GM21360 (cell line): Measurements from ENCODE around the gene PPP6R3.
A peak's percentile ranks its signal among the peaks of the same experiment; 100 is the strongest.

ENCODE experiments used
- ATAC-seq: cut with Tn5 transposase; IDR thresholded peaks from one replicate; pipeline ENCODE4 v1.9.1; 2021; ENCODE audit warnings: mild to moderate bottlenecking, moderate library complexity; ENCODE audit not compliant: unreplicated experiment

The PPP6R3 gene, protein sequence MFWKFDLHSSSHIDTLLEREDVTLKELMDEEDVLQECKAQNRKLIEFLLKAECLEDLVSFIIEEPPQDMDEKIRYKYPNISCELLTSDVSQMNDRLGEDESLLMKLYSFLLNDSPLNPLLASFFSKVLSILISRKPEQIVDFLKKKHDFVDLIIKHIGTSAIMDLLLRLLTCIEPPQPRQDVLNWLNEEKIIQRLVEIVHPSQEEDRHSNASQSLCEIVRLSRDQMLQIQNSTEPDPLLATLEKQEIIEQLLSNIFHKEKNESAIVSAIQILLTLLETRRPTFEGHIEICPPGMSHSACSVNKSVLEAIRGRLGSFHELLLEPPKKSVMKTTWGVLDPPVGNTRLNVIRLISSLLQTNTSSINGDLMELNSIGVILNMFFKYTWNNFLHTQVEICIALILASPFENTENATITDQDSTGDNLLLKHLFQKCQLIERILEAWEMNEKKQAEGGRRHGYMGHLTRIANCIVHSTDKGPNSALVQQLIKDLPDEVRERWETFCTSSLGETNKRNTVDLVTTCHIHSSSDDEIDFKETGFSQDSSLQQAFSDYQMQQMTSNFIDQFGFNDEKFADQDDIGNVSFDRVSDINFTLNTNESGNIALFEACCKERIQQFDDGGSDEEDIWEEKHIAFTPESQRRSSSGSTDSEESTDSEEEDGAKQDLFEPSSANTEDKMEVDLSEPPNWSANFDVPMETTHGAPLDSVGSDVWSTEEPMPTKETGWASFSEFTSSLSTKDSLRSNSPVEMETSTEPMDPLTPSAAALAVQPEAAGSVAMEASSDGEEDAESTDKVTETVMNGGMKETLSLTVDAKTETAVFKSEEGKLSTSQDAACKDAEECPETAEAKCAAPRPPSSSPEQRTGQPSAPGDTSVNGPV

DNA sequence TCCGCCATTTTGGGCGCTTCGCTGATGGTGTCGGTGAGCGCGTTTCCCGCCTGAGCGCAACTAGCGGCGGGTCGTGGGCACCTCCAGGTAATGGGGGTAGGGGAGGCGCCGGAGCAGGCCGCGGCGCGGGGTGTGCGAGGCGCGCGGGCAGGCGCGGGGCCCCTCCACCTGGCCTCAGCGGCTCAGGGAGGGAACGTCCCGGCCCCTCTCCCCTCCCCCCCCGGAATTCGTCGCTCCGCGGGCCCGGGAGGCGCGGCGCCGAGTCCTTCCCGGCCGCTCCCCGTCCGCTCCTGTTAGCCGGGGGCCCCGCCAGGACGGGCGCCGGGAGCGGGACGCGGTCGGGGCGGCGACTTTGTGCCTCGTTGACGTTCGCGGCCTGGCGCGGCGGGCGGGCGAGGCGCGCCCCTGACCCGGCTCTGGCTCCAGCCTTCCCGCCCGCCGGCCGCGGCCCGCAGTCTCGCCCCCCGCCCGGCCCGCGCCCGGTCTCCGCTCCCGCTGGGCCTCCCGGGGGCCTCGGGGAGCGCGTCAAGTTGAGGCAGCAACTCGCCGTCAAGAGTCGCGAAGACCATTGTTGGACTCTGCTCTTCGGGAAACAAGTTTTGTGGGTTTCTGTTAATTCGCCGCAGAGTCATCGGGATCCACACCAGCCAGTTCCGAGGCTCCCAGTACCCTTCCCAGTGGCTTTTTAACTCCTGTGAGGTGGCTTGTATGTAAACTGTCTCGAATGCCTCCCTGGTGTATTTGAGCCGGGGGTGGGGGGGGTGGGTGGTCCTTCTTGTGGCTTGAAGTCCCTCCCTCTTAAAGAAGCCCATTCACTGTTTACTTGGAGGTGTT is at the start of gene PPP6R3:
TSS of gene PPP6R3 (plus strand) at position 12 of the 834 bp plus-strand sequence. CDS start 76,913 bp downstream, outside the sequence.
- peak; percentile 14 for ATAC-seq

DNA sequence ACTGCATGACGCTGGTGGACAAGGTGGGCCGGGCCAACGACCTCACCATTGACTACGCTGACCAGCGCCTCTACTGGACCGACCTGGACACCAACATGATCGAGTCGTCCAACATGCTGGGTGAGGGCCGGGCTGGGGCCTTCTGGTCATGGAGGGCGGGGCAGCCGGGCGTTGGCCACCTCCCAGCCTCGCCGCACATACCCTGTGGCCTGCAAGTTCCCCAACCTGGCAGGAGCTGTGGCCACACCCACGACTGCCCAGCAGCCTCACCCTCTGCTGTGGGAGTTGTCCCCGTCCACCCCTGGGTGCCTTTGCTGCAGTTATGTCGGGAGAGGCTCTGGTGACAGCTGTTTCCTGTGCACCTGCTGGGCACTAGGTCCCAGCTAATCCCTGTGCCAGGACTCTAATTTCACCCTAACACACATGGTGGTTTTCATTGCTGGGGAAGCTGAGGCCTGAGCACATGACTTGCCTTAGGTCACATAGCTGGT is 49.0 kb upstream of the PPP6R3 start:
- ATAC-seq, result no peak

DNA sequence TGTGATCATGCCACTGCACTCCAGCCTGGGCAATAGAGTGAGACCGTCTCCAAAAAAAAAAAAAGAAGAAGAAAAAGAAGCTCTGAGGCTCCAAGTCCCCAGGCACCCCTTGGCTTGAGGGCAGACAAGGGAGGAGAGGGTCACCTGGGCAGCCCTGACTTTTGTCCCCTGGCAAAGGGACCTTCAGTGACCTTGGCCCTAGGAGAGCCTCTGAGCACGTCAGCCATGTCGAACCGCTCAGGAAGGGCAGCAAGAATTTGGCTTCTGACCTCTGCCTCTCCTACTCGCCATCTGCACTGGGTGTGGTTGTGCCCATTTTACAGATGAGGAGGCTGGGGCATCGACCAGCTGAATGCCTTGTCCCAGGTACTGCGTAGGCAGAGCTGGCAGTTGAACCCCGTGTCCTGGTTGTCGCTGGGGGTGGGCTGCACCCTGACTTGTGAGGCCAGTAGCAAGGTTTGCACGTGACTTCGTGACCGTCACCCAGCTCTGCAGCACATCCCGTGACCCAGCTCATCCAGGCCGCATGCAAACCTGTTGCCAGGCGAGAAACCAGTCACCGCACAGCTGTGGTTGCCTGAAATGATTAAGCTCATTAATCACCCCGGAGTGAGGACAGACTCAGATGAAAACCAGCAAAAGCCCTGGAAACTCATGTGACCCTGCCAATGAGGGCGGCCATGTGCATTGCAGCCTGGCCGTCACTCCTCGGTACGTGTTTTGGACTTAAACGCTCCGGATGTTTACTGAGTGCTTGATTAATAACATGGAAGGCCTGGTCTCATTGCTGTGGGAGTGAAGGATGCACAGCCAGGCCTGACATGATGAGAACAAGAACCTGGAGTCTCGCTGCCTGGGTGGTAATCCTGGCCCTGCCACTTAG is 47.7 kb upstream of the PPP6R3 start:
- ATAC-seq, result no peak

DNA sequence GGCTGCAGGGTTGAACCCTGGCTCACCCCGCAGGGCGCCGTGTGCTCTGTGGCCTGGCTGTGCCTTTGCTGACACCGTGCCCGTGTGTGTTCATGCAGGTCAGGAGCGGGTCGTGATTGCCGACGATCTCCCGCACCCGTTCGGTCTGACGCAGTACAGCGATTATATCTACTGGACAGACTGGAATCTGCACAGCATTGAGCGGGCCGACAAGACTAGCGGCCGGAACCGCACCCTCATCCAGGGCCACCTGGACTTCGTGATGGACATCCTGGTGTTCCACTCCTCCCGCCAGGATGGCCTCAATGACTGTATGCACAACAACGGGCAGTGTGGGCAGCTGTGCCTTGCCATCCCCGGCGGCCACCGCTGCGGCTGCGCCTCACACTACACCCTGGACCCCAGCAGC is 47.0 kb upstream of the PPP6R3 start:
- no peak for ATAC-seq

DNA sequence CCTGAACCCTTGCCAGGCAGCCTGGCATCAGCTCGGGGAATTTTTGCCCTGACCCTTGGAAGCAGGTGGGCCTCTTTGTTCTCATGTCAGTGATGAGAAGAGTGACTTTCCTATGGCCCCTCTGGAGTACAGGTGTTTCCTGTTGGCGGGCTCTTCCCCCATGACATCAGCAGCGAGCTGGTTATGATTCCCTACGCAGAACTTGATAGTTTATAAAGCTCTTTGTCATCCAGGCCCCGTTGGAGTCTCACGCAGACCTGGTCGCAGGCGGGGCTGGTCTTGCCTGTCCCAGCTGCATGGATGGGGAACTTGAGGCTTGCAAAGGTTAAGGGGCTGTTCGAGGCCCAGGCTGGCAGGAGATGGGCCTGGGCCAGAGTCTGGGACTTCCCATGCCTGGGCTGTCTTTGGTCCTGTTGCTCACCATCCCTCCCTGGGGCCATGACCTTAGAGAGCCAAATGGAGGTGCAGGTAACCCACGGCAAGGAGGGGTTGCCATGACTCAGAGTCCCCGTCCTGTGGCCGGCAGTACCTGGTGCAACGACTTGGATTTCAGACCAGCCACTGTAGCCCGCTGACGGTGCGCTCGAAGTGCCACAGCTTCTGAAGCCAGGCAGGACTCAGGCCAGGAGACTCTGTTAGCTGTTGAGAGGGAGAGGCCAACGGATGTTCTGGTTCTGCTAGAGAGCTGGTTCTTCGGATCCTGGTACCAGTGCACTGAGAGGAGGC is 45.9 kb upstream of the PPP6R3 start:
- no peak for ATAC-seq

DNA sequence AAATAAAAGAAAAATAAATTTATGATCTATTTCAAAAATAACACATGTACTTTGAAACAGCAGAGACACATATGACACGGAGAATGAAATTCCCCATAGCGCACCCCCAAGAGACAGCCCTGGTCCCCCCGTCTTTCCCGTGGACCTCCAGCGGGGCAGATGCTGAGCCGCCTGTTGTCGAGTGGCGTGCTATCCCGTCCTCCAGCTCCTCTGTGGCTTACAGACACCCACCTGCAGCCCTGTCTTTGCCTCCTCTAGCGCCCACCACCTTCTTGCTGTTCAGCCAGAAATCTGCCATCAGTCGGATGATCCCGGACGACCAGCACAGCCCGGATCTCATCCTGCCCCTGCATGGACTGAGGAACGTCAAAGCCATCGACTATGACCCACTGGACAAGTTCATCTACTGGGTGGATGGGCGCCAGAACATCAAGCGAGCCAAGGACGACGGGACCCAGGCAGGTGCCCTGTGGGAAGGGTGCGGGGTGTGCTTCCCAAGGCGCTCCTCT is 44.4 kb upstream of the PPP6R3 start:
- ATAC-seq, result no peak

DNA sequence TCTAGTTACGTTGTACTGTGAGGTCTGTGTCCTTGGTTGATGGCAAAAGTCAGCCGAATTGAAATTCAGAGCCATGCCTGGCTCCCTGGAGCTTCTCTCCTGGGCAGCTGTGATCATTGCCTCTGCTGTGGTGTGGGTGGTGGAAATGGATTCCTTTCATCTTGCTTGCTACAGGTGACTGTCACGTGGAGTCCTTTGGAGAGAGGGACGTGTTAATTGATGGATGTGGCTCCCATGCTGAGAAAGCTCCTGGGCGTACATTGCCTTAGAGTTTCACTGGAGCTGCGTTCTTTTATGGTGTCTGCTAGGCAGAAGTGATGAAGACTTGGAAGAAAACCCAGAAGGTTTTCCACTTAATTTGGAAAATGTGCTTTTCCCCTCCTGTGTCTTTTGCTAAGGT is 41.9 kb upstream of the PPP6R3 start:
- ATAC-seq, result no peak

DNA sequence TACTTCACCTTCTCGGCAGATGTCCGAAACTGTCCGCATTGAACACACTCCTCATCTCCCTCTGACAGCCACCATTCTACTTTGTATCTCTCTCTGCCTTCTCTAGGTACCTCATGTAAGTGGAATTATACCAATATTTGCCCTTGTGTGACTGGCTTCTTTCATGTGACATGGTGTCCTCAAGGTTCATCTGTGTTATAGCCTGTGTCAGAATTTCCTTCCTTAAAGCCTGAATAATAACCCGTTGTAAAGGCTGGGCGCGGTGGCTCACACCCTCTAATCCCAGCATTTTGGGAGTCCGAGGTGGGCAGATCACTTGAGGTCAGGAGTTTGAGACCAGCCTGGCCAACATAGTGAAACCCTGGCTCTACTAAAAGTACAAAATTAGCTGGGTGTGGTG is 40.4 kb upstream of the PPP6R3 start:
- no peak for ATAC-seq

DNA sequence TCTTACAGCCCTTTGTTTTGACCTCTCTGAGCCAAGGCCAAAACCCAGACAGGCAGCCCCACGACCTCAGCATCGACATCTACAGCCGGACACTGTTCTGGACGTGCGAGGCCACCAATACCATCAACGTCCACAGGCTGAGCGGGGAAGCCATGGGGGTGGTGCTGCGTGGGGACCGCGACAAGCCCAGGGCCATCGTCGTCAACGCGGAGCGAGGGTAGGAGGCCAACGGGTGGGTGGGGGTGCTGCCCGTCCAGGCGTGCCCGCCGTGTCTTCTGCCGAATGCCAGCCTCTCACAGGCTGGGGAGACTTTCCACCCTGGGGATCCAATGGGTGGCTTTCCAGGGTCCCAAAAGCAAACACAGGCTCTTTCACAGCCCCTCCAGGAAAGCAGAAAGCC is 37.1 kb upstream of the PPP6R3 start:
- no peak for ATAC-seq

DNA sequence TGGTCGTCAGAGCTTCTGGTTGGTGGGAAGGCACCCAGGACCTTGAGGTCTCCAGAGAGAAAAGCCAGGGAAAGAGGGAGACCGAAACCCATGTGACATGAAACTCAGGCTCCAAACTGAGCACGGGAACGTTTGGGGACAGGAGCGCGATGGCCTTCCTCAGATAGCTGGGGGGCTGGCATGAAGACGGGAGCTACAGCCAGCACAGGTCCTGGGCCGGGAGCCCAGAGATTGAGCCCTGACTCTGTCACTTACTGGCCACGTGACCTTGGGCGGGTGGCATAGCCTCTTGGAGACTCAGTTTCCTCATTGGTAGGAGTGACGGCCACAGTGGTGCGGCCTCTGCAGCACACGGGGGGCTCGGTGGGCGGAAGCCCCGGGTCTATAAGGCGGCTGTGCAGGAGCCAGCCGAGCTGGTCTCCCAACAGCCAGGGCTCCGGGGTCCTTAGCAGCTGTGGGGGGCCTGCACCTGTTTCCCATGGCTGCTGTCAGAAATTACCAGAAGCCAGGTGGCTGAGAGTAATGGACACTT is 36.4 kb upstream of the PPP6R3 start:
- ATAC-seq, result no peak

DNA sequence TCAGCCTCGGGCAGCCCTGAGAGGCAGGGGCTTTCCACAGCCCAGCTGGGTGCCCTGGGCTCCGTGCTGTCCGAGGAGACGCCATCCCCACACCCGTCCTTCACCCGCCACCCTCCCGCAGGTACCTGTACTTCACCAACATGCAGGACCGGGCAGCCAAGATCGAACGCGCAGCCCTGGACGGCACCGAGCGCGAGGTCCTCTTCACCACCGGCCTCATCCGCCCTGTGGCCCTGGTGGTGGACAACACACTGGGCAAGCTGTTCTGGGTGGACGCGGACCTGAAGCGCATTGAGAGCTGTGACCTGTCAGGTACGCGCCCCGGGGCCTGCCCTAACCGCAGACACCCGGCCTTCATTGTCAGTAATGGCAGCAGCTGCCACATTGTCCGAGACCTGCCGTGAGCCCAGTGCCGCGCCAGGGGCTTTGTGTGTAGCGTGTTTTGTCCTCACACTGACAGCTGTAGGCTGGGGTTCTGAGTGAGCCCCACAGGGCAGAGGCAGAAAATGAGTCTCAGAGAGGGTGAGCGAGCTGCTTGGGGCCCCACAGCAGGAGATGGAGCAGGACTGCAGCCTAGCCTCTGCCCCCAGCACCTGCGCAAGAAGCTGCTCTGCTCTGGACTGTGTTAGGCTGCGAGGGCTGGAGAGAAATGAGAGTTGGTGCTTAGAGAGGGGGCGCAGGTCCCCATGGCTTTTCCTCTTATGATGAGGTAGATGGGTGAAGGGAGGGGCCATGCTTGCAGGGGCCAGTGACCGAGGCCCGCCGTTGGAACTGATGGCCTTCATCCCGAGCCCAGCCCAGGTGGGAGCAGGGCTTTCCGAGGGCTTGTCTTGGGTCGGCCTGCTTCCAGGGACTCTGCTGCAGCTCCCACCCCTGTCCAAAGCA is 35.3 kb upstream of the PPP6R3 start:
- ATAC-seq, result no peak

DNA sequence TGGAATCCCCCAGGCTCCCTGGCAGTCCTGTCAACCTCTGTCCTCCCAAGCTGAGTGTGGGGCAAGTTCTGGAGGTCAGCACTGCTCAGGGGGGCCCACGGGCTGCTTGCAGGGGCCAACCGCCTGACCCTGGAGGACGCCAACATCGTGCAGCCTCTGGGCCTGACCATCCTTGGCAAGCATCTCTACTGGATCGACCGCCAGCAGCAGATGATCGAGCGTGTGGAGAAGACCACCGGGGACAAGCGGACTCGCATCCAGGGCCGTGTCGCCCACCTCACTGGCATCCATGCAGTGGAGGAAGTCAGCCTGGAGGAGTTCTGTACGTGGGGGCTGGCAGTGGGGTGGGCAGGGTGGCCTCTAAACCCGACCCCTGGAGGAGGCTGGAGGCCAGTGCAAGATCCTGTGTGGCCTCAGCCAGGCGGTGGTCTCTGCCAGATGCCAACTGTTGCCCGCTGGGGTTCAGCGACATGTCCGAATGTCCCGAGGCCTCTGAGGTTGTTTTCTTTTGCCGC is 34.6 kb upstream of the PPP6R3 start:
- no peak for ATAC-seq

DNA sequence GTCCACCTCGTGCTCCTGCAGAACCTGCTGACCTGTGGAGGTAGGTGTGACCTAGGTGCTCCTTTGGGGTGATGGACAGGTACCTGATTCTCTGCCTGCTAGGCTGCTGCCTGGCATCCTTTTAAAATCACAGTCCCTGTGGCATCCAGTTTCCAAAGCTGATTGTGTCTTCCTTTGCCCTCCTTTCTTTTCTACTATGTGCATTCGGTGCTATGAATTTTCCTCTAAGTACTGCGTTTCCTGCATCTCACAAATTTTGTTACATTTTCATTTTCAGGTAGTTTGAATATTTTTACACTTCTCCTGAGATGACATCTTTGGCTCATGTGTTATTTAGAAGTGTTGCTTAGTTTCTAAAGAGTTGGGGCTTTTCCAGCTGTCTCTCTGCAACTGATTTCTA is 30.9 kb upstream of the PPP6R3 start:
- ATAC-seq, result no peak

DNA sequence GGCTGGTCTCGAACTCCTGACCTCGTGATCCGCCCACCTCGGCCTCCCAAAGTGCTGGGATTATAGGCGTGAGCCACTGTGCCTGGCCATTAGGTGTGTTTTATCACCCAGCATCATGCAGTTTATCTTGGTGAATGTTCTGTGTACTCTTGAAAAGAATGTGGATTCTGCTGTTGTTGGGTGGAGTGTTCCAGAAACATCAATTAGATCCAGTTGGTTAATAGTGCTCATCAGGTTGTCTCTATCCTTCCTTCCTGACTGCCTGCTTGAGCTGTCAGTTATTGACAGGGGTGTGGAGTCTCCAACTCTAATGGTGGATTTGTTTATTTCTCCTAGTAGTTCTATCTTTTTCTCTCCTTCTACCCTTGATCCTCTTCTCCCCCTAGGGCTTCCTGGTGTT is 30.2 kb upstream of the PPP6R3 start:
- ATAC-seq, result no peak

DNA sequence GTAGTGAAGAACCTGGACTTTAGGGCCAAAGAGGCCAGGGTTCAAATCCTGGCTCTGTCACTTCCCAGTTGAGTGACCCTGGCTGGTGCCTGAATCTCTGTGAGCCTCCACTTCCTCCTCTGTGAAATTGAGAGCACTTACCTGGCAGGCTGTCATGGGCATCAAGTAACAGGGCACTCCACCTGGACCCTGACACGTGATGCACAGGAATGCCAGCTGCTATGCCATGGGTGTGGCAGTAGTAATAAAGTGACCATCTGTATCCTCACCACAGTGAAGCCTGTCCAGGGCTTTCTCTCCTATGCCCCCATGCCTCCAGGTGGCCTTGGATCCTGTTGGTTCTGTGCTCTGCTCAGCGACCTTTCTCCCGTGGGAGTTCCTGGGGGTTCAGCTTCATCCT is 29.8 kb upstream of the PPP6R3 start:
- no peak for ATAC-seq

DNA sequence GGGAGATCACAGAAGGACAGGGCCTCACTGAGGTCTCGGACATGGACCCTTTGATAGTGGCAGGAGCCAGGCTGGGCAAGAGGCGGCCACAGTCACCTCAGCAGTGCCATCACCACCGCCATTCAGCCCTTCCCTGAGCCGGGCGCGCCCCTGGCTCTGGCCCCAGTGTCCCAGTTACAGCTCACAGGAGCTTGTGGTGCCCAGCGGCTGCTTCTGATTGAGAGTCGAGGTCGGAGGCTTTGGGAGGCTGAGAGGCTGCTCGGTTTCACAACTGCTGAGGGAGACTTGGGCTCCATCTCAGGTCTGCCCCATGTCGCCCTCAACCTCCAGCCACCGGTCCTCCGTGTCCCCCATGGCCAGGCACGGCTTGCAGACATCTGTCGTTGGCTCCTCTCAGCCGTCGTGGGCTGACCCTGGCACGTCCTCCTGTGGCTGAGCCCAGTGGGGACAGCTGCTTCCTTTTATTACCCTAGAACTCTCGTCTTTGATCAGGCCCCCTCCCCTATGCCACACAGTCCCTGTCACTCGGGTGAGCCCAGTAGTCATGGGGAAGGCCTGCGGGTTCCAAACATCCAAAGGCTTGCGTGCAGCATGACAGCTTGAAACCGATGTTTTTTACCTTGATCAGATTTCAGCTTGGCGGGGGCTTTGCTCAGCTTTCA is 28.4 kb upstream of the PPP6R3 start:
- ATAC-seq, result no peak

DNA sequence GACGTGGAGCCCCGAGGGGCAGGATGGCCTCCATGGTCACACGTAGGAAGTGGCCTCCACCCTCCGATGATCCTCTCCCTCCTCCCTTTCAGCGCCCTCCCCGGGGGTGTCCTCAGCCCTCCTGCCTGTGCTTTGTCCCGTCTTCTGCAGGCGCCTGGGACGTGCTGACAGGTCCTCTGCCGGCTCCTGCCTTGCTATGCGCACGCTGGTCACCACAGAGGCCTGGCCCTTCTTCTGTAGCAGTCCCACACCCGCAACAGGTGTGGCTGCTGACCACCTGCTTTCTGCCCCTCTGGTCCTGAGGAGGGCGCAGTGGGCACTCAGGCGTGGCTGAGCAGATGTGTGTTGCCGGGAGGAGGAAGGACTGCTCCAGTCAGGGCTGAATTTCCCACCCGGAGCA is 27.7 kb upstream of the PPP6R3 start:
- ATAC-seq, result no peak
